Pancreas (tissue), 10 donors: ENCODE data around the gene DCAF11. TPM values are rescaled to one million over a fixed set of nuclear protein-coding genes. Genes with fewer than 3 reads are reported as not detected.

Experiments
- ATAC-seq, 4 donors: fragments of 200-7000 bp; cut with Tn5 transposase; one replicate each; pipeline versions ENCODE4 v1.8.0 to v1.9.1; 2020; ENCODE audit warnings: mild to moderate bottlenecking in 4 of 4, moderate library complexity in 4 of 4
- DNase-seq, 6 donors: peaks; one replicate each; pipeline ENCODE4 v3.0.0-alpha.2; 2020
- FAIRE-seq: peaks from 2 replicates; lab custom pipeline; 2012; peaks lifted over from hg19 to GRCh38; lab: Jason Lieb, UNC
- H3K27ac ChIP-seq, 4 donors: fragments of 200-600 bp; sonication (generic); 1 replicate in 3 of 4; 2 replicates in 1 of 4; pipeline versions ENCODE4 v1.5.0 to v1.8.0; 2020
- H3K27me3 ChIP-seq, 4 donors: fragments of 200-600 bp; one replicate each; pipeline ENCODE4 v1.8.0; 2021
- H3K36me3 ChIP-seq, 3 donors: fragments of 200-600 bp; sonication (generic) in 1 of 3; one replicate each; pipeline versions ENCODE4 v1.5.0 to v1.8.0; 2020 to 2021
- H3K4me1 ChIP-seq, 3 donors: fragments of 200-600 bp; one replicate each; pipeline ENCODE4 v1.8.0; 2021
- H3K4me3 ChIP-seq, 4 donors: fragments of 200-600 bp; sonication (generic) in 2 of 4; one replicate each; pipeline versions ENCODE4 v1.5.0 to v1.8.0; 2020 to 2021
- H3K9me3 ChIP-seq, 4 donors: fragments of 200-600 bp; one replicate each; pipeline ENCODE4 v1.8.0; 2021
- CTCF ChIP-seq, 4 donors: fragments of 200-600 bp; sonication (generic) in 3 of 4; IDR thresholded peaks; one replicate each; pipeline versions ENCODE4 v1.5.0 to v1.8.0; 2021; ENCODE audit warnings: antibody characterized with exemption in 4 of 4
- WGBS, 2 donors: extraction: QIAGEN DNeasy Blood & Tissue Kit; methylation state at CpG; one replicate each; pipeline ENCODE4 v1.1.7; 2013; 5-methylcytosine and 5-hydroxymethylcytosine counted together
- intact Hi-C, 3 donors: fragments of 100-400 bp; cut with DNase I; formaldehyde crosslinking; loops; one replicate each; pipeline versions ENCODE4 v1.11.1 to v1.14.2; 2022
- polyA plus RNA-seq, 2 donors: library from polyadenylated mRNA; stranded (reverse); fragments of 200-250 nt; gene quantifications; one replicate each; pipeline ENCODE4 v1.2.3, GENCODE V29; 2013
- total RNA-seq, 6 donors: library from RNA; stranded (reverse); fragmentation: NEBNext Ultra II Directional in 4 of 6; extraction: Animal tissue kit (Norgen Biotek cat#: 25700) in 4 of 6; gene quantifications; one replicate each; pipeline versions ENCODE4 v1.2.1 to v1.2.4, GENCODE V29; 2021 to 2023
- donor health status: healthy with polysubstance abuse.
- donor health status: DM: no; HTN: no; CAD: no; lungs with moderate emphysema.
- donor health status: DM: no; HTN: no; CAD: no.
- donor health status: control.
- donor health status: control.
- donor health status: Bipolar disorder and iron deficiency.
- donor health status: DM: yes; HTN: yes; CAD: no.
- donor health status: DM: no; HTN: no; CAD: no.
- donor health status: DM: no; HTN: no; CAD: no.
- donor health status: DM: yes; HTN: yes; CAD: no.

Gene DCAF11
- total and polyA plus RNA-seq, 8 donors, result 34.2 to 78.9 (median 56.0) TPM

GRCh38 chr14:24130380-24130716 lies 15.8 kb downstream of the DCAF11 start, which contains the start of gene FITM1:
TSS of gene FITM1 (plus strand) at chr14:24130659. CDS start at chr14:24131564, 905 bp downstream.
- FAIRE-seq, result no peak
- peak in 1 of 4 donors; percentile 11 for ATAC-seq

GRCh38 chr14:24130717-24131548 lies 16.4 kb downstream of the DCAF11 start:
- FAIRE-seq (no peak), DNase-seq (peak; percentile 68 to 87 (median 83)), ATAC-seq (peak; percentile 53 to 71 (median 64))
- 28 to 32% methylated on average over 7 of the region's 7 CpGs for WGBS, 2 donors
- Histone ChIP-seq H3K9me3 (no peaks in the 10 kb centered on the region), H3K27me3 (no peaks in the 10 kb centered on the region), H3K27ac (peak overlapping the region; percentile 76 to 87 (median 80)), H3K4me3 (no peak overlapping the region), H3K36me3 (no peaks in the 10 kb centered on the region), H3K4me1 (peaks cover 19 to 31% (median 22%) of the 10 kb centered on the region in 3 donors)
- TF ChIP-seq CTCF (IDR thresholded peaks at IDR 0.05), result no peak
- intact Hi-C loops, result no loop called here

More at GRCh38 chr14:24130380-24130716, 15.8 kb downstream of the DCAF11 start, which contains the start of gene FITM1:
- intact Hi-C loops, result no loop called here
- H3K27me3 ChIP-seq, result no peaks in the 10 kb centered on the region
- no peaks in the 10 kb centered on the region for H3K9me3 ChIP-seq
- WGBS, 2 donors, result 72 to 81% methylated on average over 5 of the region's 5 CpGs
- no peaks in the 10 kb centered on the region for H3K36me3 ChIP-seq
- peak within 1 kb of the TSS; percentile 76 to 87 (median 80) for H3K27ac ChIP-seq
- no peak for DNase-seq
- no peak within 1 kb of the TSS for H3K4me3 ChIP-seq
- H3K4me1 ChIP-seq, result peaks cover 19 to 30% (median 22%) of the 10 kb centered on the region in 3 donors
- TF ChIP-seq CTCF (IDR thresholded peaks at IDR 0.05), result no peak

DNA sequence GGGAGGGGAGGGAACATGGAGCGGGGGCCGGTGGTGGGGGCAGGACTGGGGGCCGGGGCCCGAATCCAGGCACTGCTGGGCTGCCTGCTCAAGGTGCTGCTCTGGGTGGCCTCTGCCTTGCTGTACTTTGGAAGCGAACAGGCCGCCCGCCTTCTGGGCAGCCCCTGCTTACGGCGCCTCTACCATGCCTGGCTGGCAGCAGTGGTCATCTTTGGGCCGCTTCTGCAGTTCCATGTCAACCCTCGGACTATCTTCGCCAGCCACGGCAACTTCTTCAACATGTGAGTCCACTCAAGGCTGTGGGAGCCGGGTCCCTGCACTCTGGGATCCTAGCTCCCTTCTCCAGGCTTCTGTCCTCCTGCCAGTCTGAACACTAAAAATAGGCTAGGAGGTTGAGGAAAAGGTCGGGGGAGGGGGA lies 17.0 kb downstream of the DCAF11 start:
- intact Hi-C loops, result no loop called here
- TF ChIP-seq CTCF (IDR thresholded peaks at IDR 0.05), result no peak
- Histone ChIP-seq H3K27ac (peak overlapping the region; percentile 76 to 87 (median 80)), H3K4me1 (peaks cover 19 to 31% (median 22%) of the 10 kb centered on the region in 3 donors), H3K27me3 (no peaks in the 10 kb centered on the region), H3K4me3 (no peak overlapping the region), H3K36me3 (no peaks in the 10 kb centered on the region), H3K9me3 (no peaks in the 10 kb centered on the region)
- 38 to 40% methylated on average over 15 of the region's 15 CpGs for WGBS, 2 donors
- no peak for FAIRE-seq
- peak; percentile 1 to 11 (median 7) for ATAC-seq
- peak in 2 of 6 donors; percentile 42 to 66 for DNase-seq

GRCh38 chr14:24132061-24132685 lies 17.6 kb downstream of the DCAF11 start:
- H3K4me3 ChIP-seq, result no peak overlapping the region
- TF ChIP-seq CTCF (IDR thresholded peaks at IDR 0.05), result no peak
- H3K4me1 ChIP-seq, result peaks cover 25 to 31% (median 27%) of the 10 kb centered on the region in 3 donors
- H3K27me3 ChIP-seq, result no peaks in the 10 kb centered on the region
- WGBS, 2 donors, result 24 to 29% methylated on average over 24 of the region's 24 CpGs
- intact Hi-C loops, result no loop called here
- ATAC-seq (peak; percentile 31 to 46 (median 36)), DNase-seq (peak; percentile 73 to 92 (median 82)), FAIRE-seq (no peak)
- no peaks in the 10 kb centered on the region for H3K36me3 ChIP-seq
- H3K9me3 ChIP-seq, result no peaks in the 10 kb centered on the region
- peak overlapping the region; percentile 76 to 87 (median 80) for H3K27ac ChIP-seq
